ENCODE results near the gene EGLN3.

The EGLN3 gene

GRCh38 chr14:33925946-33926345 is 24.9 kb downstream of the EGLN3 start:
- Histone ChIP-seq H3K27ac (ENCODE audit: low read depth, low read length) (no peak overlapping the region), H3F3A (ENCODE audit: control insufficient read depth, insufficient read depth) (no peaks in the 10 kb centered on the region), H3K4me3 (ENCODE audit: low read length) (no peak overlapping the region), H3K36me3 (ENCODE audit: control insufficient read depth, low read length) (no peaks in the 10 kb centered on the region), H3K4me2 (ENCODE audit: low read length) (no peak overlapping the region), H3K9me3 (ENCODE audit: control insufficient read depth, insufficient read depth, low read length) (no peaks in the 10 kb centered on the region), H3K4me1 (ENCODE audit: control insufficient read depth, low read length) (no peaks in the 10 kb centered on the region), H3K9me2 (replicated peaks; ENCODE audit: control insufficient read depth, low read length) (no peaks in the 10 kb centered on the region), H3K27me3 (ENCODE audit: control insufficient read depth, low read length) (no peaks in the 10 kb centered on the region), H4K20me1 (ENCODE audit: control insufficient read depth, insufficient read depth, low read depth, low read length) (no peaks in the 10 kb centered on the region), H3K79me2 (ENCODE audit: control insufficient read depth, low read length) (no peaks in the 10 kb centered on the region)
- TF ChIP-seq EZH2phosphoT487 (IDR thresholded peaks at IDR 0.05; ENCODE audit: borderline replicate concordance, low read length) (no peak), CTCF (IDR thresholded peaks at IDR 0.05; ENCODE audit: low read depth, low read length, poor library complexity, severe bottlenecking) (no peak)

- Histone ChIP-seq H3K9me3 (ENCODE audit: control insufficient read depth, insufficient read depth, low read length) (no peaks in the 10 kb centered on the region), H3K36me3 (ENCODE audit: control insufficient read depth, low read length) (no peaks in the 10 kb centered on the region)
Measured at GRCh38 chr14:33925235-33925634, 25.6 kb downstream of the EGLN3 start.

GRCh38 chr14:33924566-33925100 is 26.2 kb downstream of the EGLN3 start:
- Histone ChIP-seq H3K27me3 (ENCODE audit: control insufficient read depth, low read length) (no peaks in the 10 kb centered on the region), H3F3A (ENCODE audit: control insufficient read depth, insufficient read depth) (no peaks in the 10 kb centered on the region), H3K9me2 (replicated peaks; ENCODE audit: control insufficient read depth, low read length) (no peaks in the 10 kb centered on the region), H3K4me1 (ENCODE audit: control insufficient read depth, low read length) (no peaks in the 10 kb centered on the region), H3K36me3 (ENCODE audit: control insufficient read depth, low read length) (no peaks in the 10 kb centered on the region), H3K4me3 (ENCODE audit: low read length) (no peak overlapping the region), H3K4me2 (ENCODE audit: low read length) (no peak overlapping the region), H3K79me2 (ENCODE audit: control insufficient read depth, low read length) (no peaks in the 10 kb centered on the region), H3K9me3 (ENCODE audit: control insufficient read depth, insufficient read depth, low read length) (no peaks in the 10 kb centered on the region), H4K20me1 (ENCODE audit: control insufficient read depth, insufficient read depth, low read depth, low read length) (no peaks in the 10 kb centered on the region), H3K27ac (ENCODE audit: low read depth, low read length) (no peak overlapping the region)
- TF ChIP-seq CTCF (IDR thresholded peaks at IDR 0.05; ENCODE audit: low read depth, low read length, poor library complexity, severe bottlenecking) (no peak), EZH2phosphoT487 (IDR thresholded peaks at IDR 0.05; ENCODE audit: borderline replicate concordance, low read length) (no peak)

More at GRCh38 chr14:33925235-33925634, 25.6 kb downstream of the EGLN3 start:
- H3K4me1 ChIP-seq (ENCODE audit: control insufficient read depth, low read length), result no peaks in the 10 kb centered on the region
- H3K4me2 ChIP-seq (ENCODE audit: low read length), result no peak overlapping the region
- no peaks in the 10 kb centered on the region for H4K20me1 ChIP-seq (ENCODE audit: control insufficient read depth, insufficient read depth, low read depth, low read length)
- no peak overlapping the region for H3K4me3 ChIP-seq (ENCODE audit: low read length)
- H3K27ac ChIP-seq (ENCODE audit: low read depth, low read length), result no peak overlapping the region
- H3F3A ChIP-seq (ENCODE audit: control insufficient read depth, insufficient read depth), result no peaks in the 10 kb centered on the region
- no peaks in the 10 kb centered on the region for H3K27me3 ChIP-seq (ENCODE audit: control insufficient read depth, low read length)
- TF ChIP-seq CTCF (IDR thresholded peaks at IDR 0.05; ENCODE audit: low read depth, low read length, poor library complexity, severe bottlenecking) (no peak), EZH2phosphoT487 (IDR thresholded peaks at IDR 0.05; ENCODE audit: borderline replicate concordance, low read length) (no peak)
- H3K79me2 ChIP-seq (ENCODE audit: control insufficient read depth, low read length), result no peaks in the 10 kb centered on the region
- H3K9me2 ChIP-seq (replicated peaks; ENCODE audit: control insufficient read depth, low read length), result no peaks in the 10 kb centered on the region

All from DOHH2 (cell line).